Neural crest cell (in vitro differentiated cells): ENCODE results near the gene PRR16. TPM values are rescaled to one million over a fixed set of nuclear protein-coding genes. Genes with fewer than 3 reads are reported as not detected.

Experiments
- DNase-seq: peaks from one replicate; pipeline ENCODE4 v3.0.0; 2021; ENCODE audit warnings: low read depth, mixed read lengths, low spot score
- H3K27ac Mint-ChIP-seq: one replicate; pipeline ENCODE4 v1.8.0; 2021; ENCODE audit warnings: mild to moderate bottlenecking, mixed read lengths; ENCODE audit not compliant: unreplicated experiment
- H3K27me3 Mint-ChIP-seq: 2 replicates; pipeline ENCODE4 v1.8.0; 2021; ENCODE audit warnings: low read depth, mild to moderate bottlenecking, mixed read lengths
- H3K36me3 Mint-ChIP-seq: 2 replicates; pipeline ENCODE4 v1.8.0; 2021; ENCODE audit warnings: low read depth, mild to moderate bottlenecking, mixed read lengths
- H3K4me1 Mint-ChIP-seq: 2 replicates; pipeline ENCODE4 v1.8.0; 2021; ENCODE audit warnings: mixed read lengths
- H3K4me3 Mint-ChIP-seq: one replicate; pipeline ENCODE4 v1.8.0; 2021; ENCODE audit warnings: mild to moderate bottlenecking, mixed read lengths
- H3K9me3 Mint-ChIP-seq: 2 replicates; pipeline ENCODE4 v1.8.0; 2021; ENCODE audit warnings: mixed read lengths
- CTCF ChIP-seq: fragments of 200-600 bp; sonication (generic); conservative IDR thresholded peaks from 2 replicates; pipeline ENCODE4 v1.5.0; 2021; ENCODE audit warnings: antibody characterized with exemption, mild to moderate bottlenecking
- total RNA-seq: library from RNA; stranded (reverse); gene quantifications from 2 replicates; pipeline ENCODE4 v1.2.1, GENCODE V29; 2021

The PRR16 gene
- total RNA-seq, 1 donor from 2014 or later, result not detected

GRCh38 chr5:120464627-120465435 is 731 bp downstream of the PRR16 start:
- DNase-seq, result peak; percentile 9
- peak overlapping the region; percentile 92 for H3K4me3 Mint-ChIP-seq
- no peaks in the 10 kb centered on the region for H3K36me3 Mint-ChIP-seq
- no peak for TF ChIP-seq CTCF
- H3K4me1 Mint-ChIP-seq, result peaks cover 20% of the 10 kb centered on the region
- no peak overlapping the region for H3K27ac Mint-ChIP-seq
- no peaks in the 10 kb centered on the region for H3K9me3 Mint-ChIP-seq
- peaks cover 71% of the 10 kb centered on the region for H3K27me3 Mint-ChIP-seq

- H3K9me3 Mint-ChIP-seq, result no peaks in the 10 kb centered on the region
- peaks cover 20% of the 10 kb centered on the region for H3K4me1 Mint-ChIP-seq
- DNase-seq, result peak; percentile 18
- H3K4me3 Mint-ChIP-seq, result peak overlapping the region; percentile 92
- no peak for TF ChIP-seq CTCF
- H3K27ac Mint-ChIP-seq, result no peak overlapping the region
- H3K36me3 Mint-ChIP-seq, result no peaks in the 10 kb centered on the region
- peaks cover 71% of the 10 kb centered on the region for H3K27me3 Mint-ChIP-seq
These were observed 1.4 kb downstream of the PRR16 start for GRCh38 chr5:120465436-120465961.

GRCh38 chr5:120466341-120467006 is 2.4 kb downstream of the PRR16 start:
- no peak for DNase-seq
- Mint-ChIP-seq H3K27ac (no peak overlapping the region), H3K4me1 (peaks cover 20% of the 10 kb centered on the region), H3K9me3 (no peaks in the 10 kb centered on the region), H3K36me3 (no peaks in the 10 kb centered on the region), H3K4me3 (peak overlapping the region; percentile 87), H3K27me3 (peaks cover 74% of the 10 kb centered on the region)
- no peak for TF ChIP-seq CTCF

- Mint-ChIP-seq H3K36me3 (no peaks in the 10 kb centered on the region), H3K4me1 (no peaks in the 10 kb centered on the region), H3K4me3 (no peak overlapping the region), H3K27ac (no peak overlapping the region), H3K9me3 (no peaks in the 10 kb centered on the region), H3K27me3 (peaks cover 22% of the 10 kb centered on the region)
- TF ChIP-seq CTCF, result no peak
- DNase-seq, result no peak
These were observed 7.9 kb downstream of the PRR16 start for GRCh38 chr5:120471971-120472370.

- Mint-ChIP-seq H3K27ac (no peak overlapping the region), H3K4me1 (no peaks in the 10 kb centered on the region), H3K27me3 (peaks cover 14% of the 10 kb centered on the region), H3K4me3 (no peak overlapping the region), H3K36me3 (no peaks in the 10 kb centered on the region), H3K9me3 (no peaks in the 10 kb centered on the region)
- no peak for DNase-seq
- TF ChIP-seq CTCF, result no peak
These were observed 8.8 kb downstream of the PRR16 start for GRCh38 chr5:120472911-120473310.
